ENCODE results near the gene ATL1. TPM values are rescaled to one million over a fixed set of nuclear protein-coding genes. Genes with fewer than 3 reads are reported as not detected.

ATL1 gene
- total RNA-seq = 0.76 and 1.3 TPM in 2 replicates

GRCh38 chr14:50559990-50560930 is at the start of gene ATL1:
ATL1 (plus strand) TSS chr14:50560145; CDS start chr14:50560266, 121 bp downstream.

GRCh38 chr14:50532502-50533240 is 27.3 kb upstream of the ATL1 start, which contains the start of gene MAP4K5:
MAP4K5 (minus strand) TSS chr14:50532569; CDS start chr14:50532049, 520 bp downstream.

GRCh38 chr14:50667996-50668825 is 108.3 kb downstream of the ATL1 start, which contains the start of gene SAV1:
SAV1 (minus strand) TSS chr14:50668306; CDS start chr14:50667967, 339 bp downstream.

Other genes with a start within 250 kb of the ATL1 start
- gene L2HGDH, start 247.9 kb upstream of the ATL1 start, total RNA-seq = 3.8 and 4.2 TPM in 2 replicates
- 9.5 and 9.9 TPM in 2 replicates for gene DMAC2L, start 247.8 kb upstream of the ATL1 start, total RNA-seq
- 99.4 and 136 TPM in 2 replicates for gene CDKL1, start 163.3 kb upstream of the ATL1 start, total RNA-seq
- gene MAP4K5, start 27.6 kb upstream of the ATL1 start, total RNA-seq = 51.9 and 76.2 TPM in 2 replicates
- gene SAV1, start 108.2 kb downstream of the ATL1 start, total RNA-seq = 15.6 and 21.6 TPM in 2 replicates